GM12872 (cell line): ENCODE results near the gene MAPKAP1.

ENCODE experiments used
- TF ChIP-seq, protein P1 (sequence below): IDR thresholded peaks from 3 replicates; pipeline ENCODE4 v1.5.1; 2011; ENCODE audit warnings: low read depth, mild to moderate bottlenecking, low read length, moderate library complexity; ENCODE audit not compliant: insufficient read depth

The MAPKAP1 gene

DNA sequence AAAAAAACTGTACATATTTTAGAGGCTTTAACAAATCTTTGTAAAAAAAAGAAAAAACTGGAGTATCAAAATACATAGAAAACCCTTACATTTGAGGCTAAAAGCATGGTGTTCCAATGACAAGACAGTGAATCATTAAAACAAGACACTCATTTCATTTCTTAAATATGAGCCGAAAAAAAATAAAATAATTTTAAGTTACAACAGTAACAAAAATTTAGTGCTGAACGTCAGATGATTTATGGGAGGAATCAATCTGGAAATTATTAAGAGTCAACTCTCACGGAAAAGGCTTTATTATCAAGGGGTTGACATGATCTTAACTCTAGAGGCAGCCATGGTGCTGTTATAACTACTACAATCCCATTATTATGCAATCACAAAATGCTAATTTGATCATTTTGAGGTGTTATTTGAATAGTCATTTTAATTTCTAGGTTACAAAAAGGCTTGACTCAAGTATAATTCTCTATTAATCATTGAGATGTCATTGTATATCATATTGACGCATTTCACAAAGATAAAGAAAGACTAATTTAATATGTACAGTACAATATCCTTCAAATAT is 51.9 kb downstream of the MAPKAP1 start:
- TF ChIP-seq, protein P1, sequence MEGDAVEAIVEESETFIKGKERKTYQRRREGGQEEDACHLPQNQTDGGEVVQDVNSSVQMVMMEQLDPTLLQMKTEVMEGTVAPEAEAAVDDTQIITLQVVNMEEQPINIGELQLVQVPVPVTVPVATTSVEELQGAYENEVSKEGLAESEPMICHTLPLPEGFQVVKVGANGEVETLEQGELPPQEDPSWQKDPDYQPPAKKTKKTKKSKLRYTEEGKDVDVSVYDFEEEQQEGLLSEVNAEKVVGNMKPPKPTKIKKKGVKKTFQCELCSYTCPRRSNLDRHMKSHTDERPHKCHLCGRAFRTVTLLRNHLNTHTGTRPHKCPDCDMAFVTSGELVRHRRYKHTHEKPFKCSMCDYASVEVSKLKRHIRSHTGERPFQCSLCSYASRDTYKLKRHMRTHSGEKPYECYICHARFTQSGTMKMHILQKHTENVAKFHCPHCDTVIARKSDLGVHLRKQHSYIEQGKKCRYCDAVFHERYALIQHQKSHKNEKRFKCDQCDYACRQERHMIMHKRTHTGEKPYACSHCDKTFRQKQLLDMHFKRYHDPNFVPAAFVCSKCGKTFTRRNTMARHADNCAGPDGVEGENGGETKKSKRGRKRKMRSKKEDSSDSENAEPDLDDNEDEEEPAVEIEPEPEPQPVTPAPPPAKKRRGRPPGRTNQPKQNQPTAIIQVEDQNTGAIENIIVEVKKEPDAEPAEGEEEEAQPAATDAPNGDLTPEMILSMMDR = no peak

DNA sequence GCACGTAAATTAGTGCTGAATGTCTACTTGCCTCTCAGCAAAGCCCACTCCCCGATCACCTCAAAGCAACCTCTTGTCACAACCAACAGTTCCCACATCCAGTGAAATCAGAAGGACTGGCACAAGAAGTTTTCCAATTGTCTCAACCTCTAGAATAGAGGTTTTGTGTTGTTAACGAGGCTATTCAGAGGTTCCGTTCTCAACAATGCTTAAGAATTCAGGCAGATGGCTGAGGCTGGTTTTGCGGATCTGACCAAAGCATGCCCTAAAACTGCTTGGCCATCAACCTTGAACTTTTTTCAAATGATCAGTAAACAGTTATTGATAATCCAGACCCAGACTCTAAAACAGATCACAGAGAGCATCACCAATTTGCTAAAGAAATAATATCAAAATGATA is 52.9 kb downstream of the MAPKAP1 start:
- TF ChIP-seq, protein P1 = no peak

DNA sequence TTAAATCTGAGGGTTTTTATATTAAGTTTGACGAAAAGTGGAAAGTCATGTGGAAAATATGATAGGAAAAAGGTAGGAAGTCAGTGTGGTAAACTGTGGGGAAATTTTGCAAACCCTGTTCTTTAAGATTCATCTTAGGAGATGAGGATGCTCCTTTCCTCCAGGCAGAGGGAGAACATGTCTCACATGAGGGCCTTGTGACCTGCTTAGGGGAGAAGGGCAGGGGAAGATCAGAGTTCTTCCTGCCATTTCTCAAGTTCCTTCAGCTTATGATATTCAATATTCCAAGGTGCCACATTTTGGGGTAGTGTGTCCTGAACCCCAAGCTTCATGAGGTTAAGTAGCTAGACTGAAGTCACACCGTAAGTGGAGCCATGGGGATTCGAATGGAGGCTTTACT is 53.7 kb downstream of the MAPKAP1 start:
- TF ChIP-seq, protein P1 = no peak

DNA sequence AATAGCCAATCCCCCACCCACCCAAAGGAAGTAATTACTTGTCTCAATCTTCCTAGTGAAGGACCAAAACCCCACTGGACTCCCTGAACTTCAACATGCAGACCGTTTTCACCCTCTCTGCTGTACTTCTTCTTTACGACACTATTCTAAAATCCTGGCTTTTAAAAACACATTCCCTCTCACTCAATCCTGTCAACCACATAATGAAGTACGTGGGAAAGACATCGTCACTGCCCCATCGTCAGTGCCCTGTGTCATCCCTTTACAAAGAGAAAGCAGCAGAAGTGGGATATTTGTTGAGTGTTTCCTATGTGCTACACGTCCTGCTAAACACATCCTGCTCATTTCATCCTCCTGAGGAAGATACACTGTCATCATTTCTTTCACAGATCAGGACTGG is 54.2 kb downstream of the MAPKAP1 start:
- TF ChIP-seq, protein P1 = no peak

DNA sequence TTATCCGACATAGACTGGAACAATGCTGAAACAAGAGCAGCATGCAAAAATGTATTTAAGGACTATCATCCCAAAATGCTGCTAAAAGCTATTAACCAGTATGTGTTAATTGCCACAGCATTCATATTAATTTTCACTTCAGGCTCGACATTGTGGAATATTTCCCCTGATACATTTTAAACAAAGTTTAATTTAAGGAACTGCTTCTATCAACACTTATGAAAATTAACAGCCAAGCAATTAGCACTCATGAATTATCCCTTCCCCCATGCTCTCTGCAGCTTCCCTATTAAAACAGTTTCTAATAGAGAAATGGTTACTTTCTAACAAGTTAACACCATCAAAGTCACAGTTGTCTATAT is 54.8 kb downstream of the MAPKAP1 start:
- TF ChIP-seq, protein P1 = no peak

DNA sequence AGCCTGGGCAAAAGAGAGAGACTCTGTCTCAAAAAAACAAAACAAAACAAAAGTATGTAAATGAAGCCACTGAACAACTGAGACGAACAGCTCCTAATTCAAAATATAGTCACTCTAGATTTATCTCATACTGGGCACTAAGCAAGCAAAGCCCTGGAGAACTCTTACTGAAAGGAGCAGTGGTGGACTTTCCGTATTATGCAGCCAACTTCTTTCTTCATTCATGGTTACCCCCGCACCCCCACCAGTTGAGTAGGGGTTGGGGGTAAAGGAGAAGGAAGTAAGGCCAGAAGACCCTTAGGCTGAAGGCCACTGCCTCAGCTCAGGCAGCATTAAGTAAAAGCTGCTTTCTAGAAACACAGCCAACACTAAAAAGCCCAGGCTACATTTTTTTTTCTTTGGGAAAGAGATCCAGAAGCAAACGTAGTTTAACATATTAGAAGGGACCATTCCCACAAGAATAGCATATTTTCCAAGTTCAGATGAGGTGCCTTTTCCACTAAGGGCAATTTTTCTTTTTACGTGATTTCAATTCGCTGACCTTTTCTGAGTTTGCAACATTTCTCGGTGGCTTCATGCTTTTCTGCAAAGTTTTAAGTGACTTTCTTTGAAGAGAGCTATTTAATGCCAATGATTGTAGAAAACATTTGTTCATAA is 55.3 kb downstream of the MAPKAP1 start:
- TF ChIP-seq, protein P1 = no peak

DNA sequence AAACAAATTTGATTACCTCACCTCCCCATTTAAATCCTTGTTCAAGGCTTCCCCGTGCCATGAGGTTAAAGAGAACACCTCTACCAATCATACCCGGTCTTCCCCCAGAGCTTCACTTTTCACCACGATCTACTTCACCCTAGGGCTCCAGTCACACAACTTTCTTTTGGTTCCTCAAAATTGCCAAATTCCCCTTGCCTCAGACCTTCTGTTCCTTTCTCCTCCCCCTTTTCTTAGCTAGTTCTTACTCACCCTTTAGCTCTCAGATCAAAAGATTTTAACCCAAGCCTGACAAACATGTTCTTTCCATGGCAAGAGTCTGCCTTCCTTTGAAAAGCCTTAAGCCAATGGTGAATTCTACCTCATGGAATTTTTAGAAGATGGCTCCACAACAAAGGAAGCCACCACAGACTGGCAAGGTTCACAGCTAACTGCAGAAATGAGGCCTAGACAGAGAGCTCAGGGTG is 56.7 kb downstream of the MAPKAP1 start:
- TF ChIP-seq, protein P1 = no peak
